Measurements from ENCODE around the gene FBRS. TPM values are rescaled to one million over a fixed set of nuclear protein-coding genes. Genes with fewer than 3 reads are reported as not detected.

The FBRS gene
- total and polyA plus RNA-seq, 10 of the 15 experiments (the other 5 are each of a cell fraction or from before 2014, with no cell fraction given): 0.45 to 87.6 (median 14.6) TPM

- TF ChIP-seq ZNF687 (IDR thresholded peaks at IDR 0.05): peak; percentile 54; the same call in 1 of the 2 replicates
- no peak for TF ChIP-seq ASH2L (IDR thresholded peaks at IDR 0.05; ENCODE audit: borderline replicate concordance, low read depth)
- TF ChIP-seq RCOR1 (conservative IDR thresholded peaks at IDR 0.05; ENCODE audit: low read depth, low read length): peak; percentile 78; the same call in 1 of the 2 replicates
- no peak for TF ChIP-seq ATF2 (IDR thresholded peaks at IDR 0.05; ENCODE audit: low read length)
- TF ChIP-seq, protein P1, sequence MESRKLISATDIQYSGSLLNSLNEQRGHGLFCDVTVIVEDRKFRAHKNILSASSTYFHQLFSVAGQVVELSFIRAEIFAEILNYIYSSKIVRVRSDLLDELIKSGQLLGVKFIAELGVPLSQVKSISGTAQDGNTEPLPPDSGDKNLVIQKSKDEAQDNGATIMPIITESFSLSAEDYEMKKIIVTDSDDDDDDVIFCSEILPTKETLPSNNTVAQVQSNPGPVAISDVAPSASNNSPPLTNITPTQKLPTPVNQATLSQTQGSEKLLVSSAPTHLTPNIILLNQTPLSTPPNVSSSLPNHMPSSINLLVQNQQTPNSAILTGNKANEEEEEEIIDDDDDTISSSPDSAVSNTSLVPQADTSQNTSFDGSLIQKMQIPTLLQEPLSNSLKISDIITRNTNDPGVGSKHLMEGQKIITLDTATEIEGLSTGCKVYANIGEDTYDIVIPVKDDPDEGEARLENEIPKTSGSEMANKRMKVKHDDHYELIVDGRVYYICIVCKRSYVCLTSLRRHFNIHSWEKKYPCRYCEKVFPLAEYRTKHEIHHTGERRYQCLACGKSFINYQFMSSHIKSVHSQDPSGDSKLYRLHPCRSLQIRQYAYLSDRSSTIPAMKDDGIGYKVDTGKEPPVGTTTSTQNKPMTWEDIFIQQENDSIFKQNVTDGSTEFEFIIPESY (IDR thresholded peaks at IDR 0.05): no peak
- peak; percentile 26; the same call in 1 of the 2 replicates for TF ChIP-seq POLR2A (IDR thresholded peaks at IDR 0.05; ENCODE audit: low read depth, low read length)
Measured at GRCh38 chr16:30650369-30651123, 7.7 kb upstream of the FBRS start, which contains the start of gene PRR14 (continued).
